ENCODE results near the gene ADD1. TPM values are rescaled to one million over a fixed set of nuclear protein-coding genes. Genes with fewer than 3 reads are reported as not detected.

Gene ADD1
- total and polyA plus RNA-seq, 11 donors: 179 to 275 (median 215) TPM

DNA sequence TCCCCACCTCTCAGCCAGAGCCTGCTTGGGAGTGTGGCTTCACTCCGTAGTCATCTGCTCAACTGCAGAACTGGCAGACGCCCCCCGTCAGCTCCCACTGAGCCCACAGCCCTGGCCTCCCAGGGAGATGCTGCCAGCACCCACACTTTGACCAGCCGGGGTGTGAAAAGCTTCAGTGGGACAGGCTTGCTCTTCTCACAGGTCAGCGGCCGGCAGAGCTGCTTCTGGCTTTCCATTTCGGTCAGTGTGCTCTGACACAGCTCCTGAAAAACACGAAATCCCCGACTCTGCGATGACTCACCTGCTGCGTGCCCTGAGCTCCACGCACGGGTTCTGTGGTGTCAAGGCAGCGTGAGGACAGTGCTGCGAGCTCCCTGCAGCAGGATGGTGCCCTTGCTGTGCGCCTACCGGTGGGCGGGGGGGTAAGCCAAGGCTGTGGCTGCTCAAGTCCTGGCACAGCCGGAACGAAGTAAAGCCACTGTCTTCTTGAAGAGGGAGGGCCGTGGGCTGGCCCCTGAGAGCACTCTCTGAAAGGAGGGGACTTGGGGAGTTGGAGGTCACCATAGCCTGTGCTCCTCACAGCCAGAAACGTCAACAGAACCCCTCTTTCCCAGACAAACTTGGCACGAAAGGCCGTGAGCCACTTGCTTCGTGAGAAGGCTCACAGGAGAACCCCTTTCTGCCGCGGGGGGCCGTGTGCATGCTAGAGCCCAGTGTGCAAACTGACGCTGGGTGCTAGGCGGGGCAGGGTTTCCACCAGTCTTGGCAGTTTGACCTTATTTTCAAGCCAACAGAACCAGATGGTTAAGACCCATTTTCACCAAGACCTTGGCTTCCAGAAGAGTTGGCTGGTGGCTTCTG is 96.0 kb downstream of the ADD1 start:
- TF ChIP-seq POLR2A (IDR thresholded peaks at IDR 0.05): no peak
- TF ChIP-seq, protein P1, sequence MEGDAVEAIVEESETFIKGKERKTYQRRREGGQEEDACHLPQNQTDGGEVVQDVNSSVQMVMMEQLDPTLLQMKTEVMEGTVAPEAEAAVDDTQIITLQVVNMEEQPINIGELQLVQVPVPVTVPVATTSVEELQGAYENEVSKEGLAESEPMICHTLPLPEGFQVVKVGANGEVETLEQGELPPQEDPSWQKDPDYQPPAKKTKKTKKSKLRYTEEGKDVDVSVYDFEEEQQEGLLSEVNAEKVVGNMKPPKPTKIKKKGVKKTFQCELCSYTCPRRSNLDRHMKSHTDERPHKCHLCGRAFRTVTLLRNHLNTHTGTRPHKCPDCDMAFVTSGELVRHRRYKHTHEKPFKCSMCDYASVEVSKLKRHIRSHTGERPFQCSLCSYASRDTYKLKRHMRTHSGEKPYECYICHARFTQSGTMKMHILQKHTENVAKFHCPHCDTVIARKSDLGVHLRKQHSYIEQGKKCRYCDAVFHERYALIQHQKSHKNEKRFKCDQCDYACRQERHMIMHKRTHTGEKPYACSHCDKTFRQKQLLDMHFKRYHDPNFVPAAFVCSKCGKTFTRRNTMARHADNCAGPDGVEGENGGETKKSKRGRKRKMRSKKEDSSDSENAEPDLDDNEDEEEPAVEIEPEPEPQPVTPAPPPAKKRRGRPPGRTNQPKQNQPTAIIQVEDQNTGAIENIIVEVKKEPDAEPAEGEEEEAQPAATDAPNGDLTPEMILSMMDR (IDR thresholded peaks at IDR 0.05): no peak
- no peaks in the 10 kb centered on the region for H3K27me3 ChIP-seq
- no peak overlapping the region for H3K27ac ChIP-seq
- no peaks in the 10 kb centered on the region for H3K9me3 ChIP-seq
- intact Hi-C loops (cut with DNase I): loop anchor here in 5 of 10 donors (5.0 to 10.0 kb wide), 4 partner anchors 95 to 177 kb away; partner anchors contain the start of gene ADD1 (in 2 of the 5)
- no peak overlapping the region for H3K4me3 ChIP-seq
- H3K4me1 ChIP-seq: peaks cover 0 to 25% (median 12%) of the 10 kb centered on the region in 12 donors
- 90 to 94% (median 93%) methylated on average over 28 to 30 of the region's 30 CpGs for WGBS, 4 donors
- peaks cover 2 to 81% (median 75%) of the 10 kb centered on the region in 9 donors for H3K36me3 ChIP-seq
- DNase-seq: peak in 1 of 5 donors; percentile 51
- ATAC-seq: no peak

DNA sequence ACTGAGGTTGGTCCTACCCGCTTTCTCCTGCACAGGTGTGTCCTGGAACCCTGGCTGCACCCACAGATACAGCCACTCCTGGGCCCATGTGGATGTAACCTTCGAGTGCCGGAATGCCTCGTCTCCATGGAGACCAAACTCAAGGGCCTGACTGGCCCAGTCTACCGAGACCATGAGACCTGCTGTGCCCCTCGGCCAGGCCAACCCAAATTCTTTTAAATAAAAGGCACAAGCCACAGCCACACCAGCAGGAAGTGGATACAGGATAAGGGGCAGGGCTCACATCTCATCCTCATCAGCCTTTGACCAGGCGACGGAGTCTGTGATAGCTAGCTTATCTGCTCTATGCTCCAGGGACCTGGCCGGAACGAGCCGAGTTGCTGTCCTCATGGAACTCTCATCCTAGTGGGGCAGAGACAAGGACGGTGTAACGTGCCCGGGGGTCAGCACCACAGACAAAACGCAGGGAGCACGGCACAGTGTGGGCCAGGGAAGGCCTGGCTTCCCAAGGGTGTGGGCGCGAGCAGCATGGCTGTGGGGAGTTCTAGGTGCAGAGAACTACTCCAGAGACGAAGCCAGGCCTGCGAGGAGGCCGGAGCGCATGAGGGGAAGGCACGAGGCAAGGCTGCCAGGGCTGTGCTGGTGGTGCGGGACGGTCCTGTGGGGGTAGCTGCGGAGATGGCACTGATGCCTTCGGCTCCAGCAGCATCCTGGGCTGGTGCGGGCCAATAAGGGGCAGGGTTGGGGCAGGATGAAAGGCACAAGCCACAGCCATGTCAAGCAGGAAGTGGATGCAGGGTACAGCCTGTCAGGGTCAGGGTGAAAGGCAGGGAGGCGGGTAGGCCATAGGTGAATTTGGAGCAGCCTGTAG is 96.9 kb downstream of the ADD1 start:
- Histone ChIP-seq H3K4me1 (peaks cover 0 to 20% (median 7%) of the 10 kb centered on the region in 12 donors), H3K27ac (no peak overlapping the region), H3K36me3 (peaks cover 2 to 90% (median 84%) of the 10 kb centered on the region in 9 donors), H3K4me3 (no peak overlapping the region), H3K27me3 (no peaks in the 10 kb centered on the region), H3K9me3 (no peaks in the 10 kb centered on the region)
- TF ChIP-seq, protein P1 (IDR thresholded peaks at IDR 0.05): no peak
- no peak for TF ChIP-seq POLR2A (IDR thresholded peaks at IDR 0.05)
- intact Hi-C loops (cut with DNase I): no loop called here
- ATAC-seq: peak in 1 of 4 donors; percentile 6
- 83 to 87% (median 85%) methylated on average over 20 to 29 of the region's 29 CpGs for WGBS, 4 donors
- DNase-seq: peak in 1 of 5 donors; percentile 57

DNA sequence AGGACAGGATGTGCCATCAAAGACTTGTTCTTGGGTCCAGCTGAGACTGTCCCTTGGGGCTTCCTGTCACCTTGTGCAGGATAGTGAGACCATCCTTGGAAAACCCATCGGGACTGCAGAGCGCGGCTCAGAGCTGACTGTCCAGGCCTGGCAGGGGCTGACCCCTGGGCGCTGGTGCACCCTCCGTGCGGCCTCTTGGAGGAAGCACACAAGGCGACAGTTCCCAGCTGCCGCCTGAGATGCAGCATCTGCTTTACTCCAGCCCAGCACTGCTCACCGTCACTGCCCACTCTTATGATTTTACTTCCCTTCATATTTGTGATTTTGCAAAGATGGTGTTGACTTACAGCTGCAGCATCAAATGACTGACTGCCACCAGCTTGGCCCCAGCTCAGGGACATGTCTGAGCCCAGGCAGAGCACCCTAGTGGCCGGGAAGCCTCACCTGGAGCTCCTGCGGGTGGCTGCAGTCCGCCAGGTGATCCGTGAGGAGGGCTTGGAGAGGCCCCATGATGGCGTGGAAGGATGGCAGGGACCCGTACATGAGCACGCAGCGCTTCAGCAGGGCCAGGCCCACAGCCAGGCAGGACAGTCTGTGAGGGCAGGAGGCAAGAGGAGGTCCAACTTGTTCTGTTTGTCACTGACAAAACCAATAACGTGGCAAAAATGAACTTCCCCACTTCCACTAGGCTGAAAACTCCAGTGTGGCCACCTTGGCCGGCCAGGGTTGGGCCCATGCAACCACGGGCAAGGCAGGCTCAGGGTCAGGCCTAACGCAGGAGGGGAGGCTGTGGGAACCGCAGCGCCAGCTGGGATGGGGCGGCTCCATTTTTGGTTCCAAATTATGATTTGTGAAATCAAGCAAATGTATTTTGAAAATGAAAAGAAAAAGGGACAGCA is 97.7 kb downstream of the ADD1 start:
- Histone ChIP-seq H3K36me3 (peaks cover 2 to 96% (median 90%) of the 10 kb centered on the region in 9 donors), H3K27ac (no peak overlapping the region), H3K27me3 (no peaks in the 10 kb centered on the region), H3K4me1 (peaks cover 0 to 11% (median 0%) of the 10 kb centered on the region in 12 donors), H3K9me3 (no peaks in the 10 kb centered on the region), H3K4me3 (no peak overlapping the region)
- no peak for DNase-seq
- TF ChIP-seq, protein P1 (IDR thresholded peaks at IDR 0.05): no peak
- no peak for TF ChIP-seq POLR2A (IDR thresholded peaks at IDR 0.05)
- intact Hi-C loops (cut with DNase I): no loop called here
- ATAC-seq: peak in 1 of 4 donors; percentile 2
- 90 to 93% (median 92%) methylated on average over 19 to 24 of the region's 24 CpGs for WGBS, 4 donors

Data from heart left ventricle (tissue), 16 donors.